NB4 (cell line): ENCODE data around the gene MYO10.

ENCODE experiments used
- POLR2A ChIP-seq: IDR thresholded peaks from 2 replicates; pipeline ENCODE4 v1.6.1; 2011; ENCODE audit warnings: mild to moderate bottlenecking; ENCODE audit not compliant: insufficient read length; ENCODE audit errors: extremely low read depth
- TF ChIP-seq, protein P1 (sequence below): IDR thresholded peaks from one replicate; pipeline ENCODE4 v1.5.1; 2012; ENCODE audit warnings: low read depth, low read length

DNA sequence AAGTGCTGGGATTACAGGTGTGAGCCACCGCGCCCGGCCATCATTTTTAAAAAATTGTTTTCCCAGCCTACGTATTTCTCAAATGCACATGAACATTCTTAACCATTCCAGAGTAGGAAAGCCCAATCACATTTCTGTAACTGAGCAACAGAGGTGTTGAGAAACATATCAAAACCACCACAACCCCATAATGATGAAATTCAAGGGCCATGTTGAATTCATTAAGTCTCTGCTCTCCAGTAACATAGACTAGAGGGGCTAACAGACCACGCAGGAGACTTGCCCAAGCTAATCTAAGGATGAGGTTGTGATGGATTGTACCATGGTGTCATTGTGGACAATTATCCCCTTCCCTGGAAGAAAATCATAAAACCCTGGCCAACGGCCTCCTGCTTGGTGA is 52.9 kb downstream of the MYO10 start:
- no peak for TF ChIP-seq POLR2A
- TF ChIP-seq, protein P1, sequence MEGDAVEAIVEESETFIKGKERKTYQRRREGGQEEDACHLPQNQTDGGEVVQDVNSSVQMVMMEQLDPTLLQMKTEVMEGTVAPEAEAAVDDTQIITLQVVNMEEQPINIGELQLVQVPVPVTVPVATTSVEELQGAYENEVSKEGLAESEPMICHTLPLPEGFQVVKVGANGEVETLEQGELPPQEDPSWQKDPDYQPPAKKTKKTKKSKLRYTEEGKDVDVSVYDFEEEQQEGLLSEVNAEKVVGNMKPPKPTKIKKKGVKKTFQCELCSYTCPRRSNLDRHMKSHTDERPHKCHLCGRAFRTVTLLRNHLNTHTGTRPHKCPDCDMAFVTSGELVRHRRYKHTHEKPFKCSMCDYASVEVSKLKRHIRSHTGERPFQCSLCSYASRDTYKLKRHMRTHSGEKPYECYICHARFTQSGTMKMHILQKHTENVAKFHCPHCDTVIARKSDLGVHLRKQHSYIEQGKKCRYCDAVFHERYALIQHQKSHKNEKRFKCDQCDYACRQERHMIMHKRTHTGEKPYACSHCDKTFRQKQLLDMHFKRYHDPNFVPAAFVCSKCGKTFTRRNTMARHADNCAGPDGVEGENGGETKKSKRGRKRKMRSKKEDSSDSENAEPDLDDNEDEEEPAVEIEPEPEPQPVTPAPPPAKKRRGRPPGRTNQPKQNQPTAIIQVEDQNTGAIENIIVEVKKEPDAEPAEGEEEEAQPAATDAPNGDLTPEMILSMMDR = no peak
